PC-9 (cell line): ENCODE measurements around the gene MTHFD1L.

Experiments used
- CTCF ChIP-seq: fragments of 200-600 bp; sonication (generic); conservative IDR thresholded peaks from 2 replicates; pipeline ENCODE4 v1.6.1; 2017; ENCODE audit warnings: mixed run types, antibody characterized with exemption, mild to moderate bottlenecking, moderate library complexity
- EZH2 ChIP-seq: fragments of 200-600 bp; sonication (generic); IDR thresholded peaks from 2 replicates; pipeline ENCODE4 v1.8.0; 2017; ENCODE audit warnings: antibody characterized with exemption, low read depth

DNA sequence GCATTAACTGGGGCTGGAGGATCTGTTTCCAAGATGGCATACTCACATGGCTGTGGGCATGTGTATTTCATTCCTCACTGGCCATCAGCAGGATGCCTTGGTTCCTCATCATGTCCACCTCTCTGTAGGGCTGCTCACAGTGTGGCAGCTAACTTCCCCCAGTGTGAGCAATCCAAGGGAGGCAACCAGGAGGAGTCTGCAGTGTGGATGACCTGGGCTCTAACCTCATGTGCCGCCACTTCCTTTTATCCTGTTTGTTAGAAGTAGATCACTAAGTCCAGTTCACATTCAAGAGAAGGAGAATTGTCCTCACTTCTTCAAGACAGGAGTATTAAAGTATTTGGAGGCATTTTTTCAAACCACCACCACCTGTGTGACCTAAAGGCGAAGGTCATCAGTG lies 54.4 kb downstream of the MTHFD1L start:
- TF ChIP-seq EZH2 (no peak), CTCF (no peak)
